ENCODE measurements around the gene KLHL29. TPM values are rescaled to one million over a fixed set of nuclear protein-coding genes. Genes with fewer than 3 reads are reported as not detected.
A peak's percentile ranks its signal among the peaks of the same experiment; 100 is the strongest.

Gene KLHL29
- total RNA-seq, 1 donor from 2014 or later, result 12.2 TPM

- no peak for DNase-seq (ENCODE audit: low read depth)
Observed at GRCh38 chr2:23448906-23449305, 63.9 kb downstream of the KLHL29 start.

GRCh38 chr2:23449413-23449812, 64.4 kb downstream of the KLHL29 start:
- DNase-seq (ENCODE audit: low read depth), result no peak

- DNase-seq (ENCODE audit: low read depth), result no peak
Observed at GRCh38 chr2:23449831-23450331, 64.9 kb downstream of the KLHL29 start.

- DNase-seq (ENCODE audit: low read depth), result no peak
Observed at GRCh38 chr2:23452372-23452771, 67.4 kb downstream of the KLHL29 start.

- DNase-seq (ENCODE audit: low read depth), result no peak
Observed at GRCh38 chr2:23452853-23453420, 68.0 kb downstream of the KLHL29 start.

GRCh38 chr2:23453432-23453831, 68.5 kb downstream of the KLHL29 start:
- DNase-seq (ENCODE audit: low read depth), result no peak

GRCh38 chr2:23453836-23454460, 69.0 kb downstream of the KLHL29 start:
- DNase-seq (ENCODE audit: low read depth), result peak; percentile 21

GRCh38 chr2:23454501-23455120, 69.6 kb downstream of the KLHL29 start:
- no peak for DNase-seq (ENCODE audit: low read depth)

GRCh38 chr2:23456396-23456795, 71.4 kb downstream of the KLHL29 start:
- DNase-seq (ENCODE audit: low read depth), result no peak

GRCh38 chr2:23456881-23457760, 72.1 kb downstream of the KLHL29 start:
- no peak for DNase-seq (ENCODE audit: low read depth)

- DNase-seq (ENCODE audit: low read depth), result no peak
Observed at GRCh38 chr2:23457990-23458682, 73.2 kb downstream of the KLHL29 start.

- no peak for DNase-seq (ENCODE audit: low read depth)
Observed at GRCh38 chr2:23459032-23459431, 74.1 kb downstream of the KLHL29 start.

GRCh38 chr2:23460228-23460627, 75.2 kb downstream of the KLHL29 start:
- peak; percentile 27 for DNase-seq (ENCODE audit: low read depth)

GRCh38 chr2:23460993-23461392, 76.0 kb downstream of the KLHL29 start:
- no peak for DNase-seq (ENCODE audit: low read depth)

GRCh38 chr2:23464156-23464555, 79.2 kb downstream of the KLHL29 start:
- DNase-seq (ENCODE audit: low read depth), result no peak

GRCh38 chr2:23464905-23465537, 80.0 kb downstream of the KLHL29 start:
- DNase-seq (ENCODE audit: low read depth), result no peak

- no peak for DNase-seq (ENCODE audit: low read depth)
Observed at GRCh38 chr2:23465936-23466335, 81.0 kb downstream of the KLHL29 start.

GRCh38 chr2:23467618-23468017, 82.6 kb downstream of the KLHL29 start:
- DNase-seq (ENCODE audit: low read depth), result no peak

- DNase-seq (ENCODE audit: low read depth), result no peak
Observed at GRCh38 chr2:23468474-23469141, 83.6 kb downstream of the KLHL29 start.

- no peak for DNase-seq (ENCODE audit: low read depth)
Observed at GRCh38 chr2:23469142-23469540, 84.2 kb downstream of the KLHL29 start.

GRCh38 chr2:23475036-23475435, 90.1 kb downstream of the KLHL29 start:
- DNase-seq (ENCODE audit: low read depth), result no peak
